Panc1 (cell line): ENCODE measurements around the gene CATSPERE. TPM values are rescaled to one million over a fixed set of nuclear protein-coding genes. Genes with fewer than 3 reads are reported as not detected.

Experiments
- ATAC-seq: fragments of 200-7000 bp; cut with Tn5 transposase; 2 replicates; pipeline ENCODE4 v1.9.1; 2020; ENCODE audit warnings: mild to moderate bottlenecking, moderate library complexity
- BruUV-seq: library from RNA; stranded (reverse); fragments of 400-500 nt; replicated peaks from 2 replicates; lab custom pipeline; 2021; lab: Mats Ljungman, UMichigan
- CTCF ChIA-PET: fragments of 300-600 bp; sonication (Branson Sonifier 250); formaldehyde crosslinking; loops from one replicate; lab custom pipeline; 2022; ENCODE audit warnings: antibody characterized with exemption; lab: Charles Lee
- POLR2A ChIA-PET: fragments of 300-600 bp; sonication (Branson Sonifier 250); formaldehyde crosslinking; loops from one replicate; lab custom pipeline; 2022; ENCODE audit warnings: antibody characterized with exemption; lab: Charles Lee
- DNase-seq: peaks from one replicate; pipeline ENCODE4 v3.0.0-alpha.2; 2010; ENCODE audit warnings: low read depth, low spot score
- H3K27ac ChIP-seq: 2 replicates; pipeline ENCODE4 v1.5.1; 2011; ENCODE audit warnings: mild to moderate bottlenecking, low read length, inconsistent platforms
- H3K27me3 ChIP-seq: fragments of 200-500 bp; sonication (Bioruptor generic); 2 replicates; pipeline ENCODE4 v1.6.0; 2014; ENCODE audit warnings: low read length, inconsistent platforms; ENCODE audit not compliant: control insufficient read depth, insufficient read depth
- H3K36me3 ChIP-seq: fragments of 200-500 bp; sonication (Bioruptor generic); 2 replicates; pipeline ENCODE4 v1.5.1; 2014; ENCODE audit warnings: inconsistent platforms, mild to moderate bottlenecking, low read length, moderate library complexity; ENCODE audit not compliant: control insufficient read depth, insufficient read depth
- H3K4me1 ChIP-seq: 2 replicates; pipeline ENCODE4 v1.5.1; 2011; ENCODE audit warnings: inconsistent platforms, mild to moderate bottlenecking, low read length, moderate library complexity; ENCODE audit not compliant: control insufficient read depth, insufficient read depth
- H3K4me3 ChIP-seq, 2 experiments: 2 replicates each; pipeline ENCODE4 v1.5.1; 2011 to 2012; ENCODE audit warnings: low read depth in 2 of 2, low read length in 2 of 2, mild to moderate bottlenecking in 2 of 2, inconsistent platforms in 1 of 2, moderate library complexity in 1 of 2
- H3K9me3 ChIP-seq: fragments of 200-500 bp; sonication (Bioruptor generic); 2 replicates; pipeline ENCODE4 v1.5.1; 2014; ENCODE audit warnings: low read depth, mild to moderate bottlenecking, inconsistent platforms, low read length, moderate library complexity; ENCODE audit not compliant: control insufficient read depth, insufficient read depth
- CTCF ChIP-seq: fragments of 450-650 bp; IDR thresholded peaks from 2 replicates; pipeline ENCODE4 v1.5.1; 2017; ENCODE audit warnings: mild to moderate bottlenecking
- POLR2AphosphoS5 ChIP-seq: IDR thresholded peaks from 2 replicates; pipeline ENCODE4 v1.6.1; 2012; ENCODE audit warnings: mild to moderate bottlenecking, low read depth, low read length, moderate library complexity
- SIN3A ChIP-seq: IDR thresholded peaks from 2 replicates; pipeline ENCODE4 v1.6.1; 2012; ENCODE audit warnings: low read depth, mild to moderate bottlenecking, low read length, moderate library complexity, borderline replicate concordance; ENCODE audit not compliant: insufficient read depth
- TCF7L2 ChIP-seq: IDR thresholded peaks from 2 replicates; pipeline ENCODE4 v1.6.1; 2011; ENCODE audit warnings: mild to moderate bottlenecking, low read depth, low read length, inconsistent platforms
- in situ Hi-C: cut with HindIII; loops from 2 replicates; pipeline ENCODE4 v1.10.0; 2016; ENCODE audit warnings: low sequenced_read_pairs, low pct_unique_long_range_greater_than_20kb
- intact Hi-C: fragments of 100-400 bp; cut with micrococcal nuclease; formaldehyde crosslinking; loops from one replicate; pipeline ENCODE4 v1.10.0; 2022; ENCODE audit not compliant: unreplicated experiment
- total RNA-seq: library from RNA; stranded (reverse); gene quantifications from one replicate; pipeline ENCODE4 v1.2.1, GENCODE V29; 2021; ENCODE audit not compliant: unreplicated experiment
- TF ChIP-seq, protein P1 (sequence below), 2 experiments: IDR thresholded peaks; 2 replicates each; pipeline ENCODE4 v1.6.1; 2011 to 2012; ENCODE audit warnings: low read depth in 2 of 2, control low read depth in 1 of 2, low read length in 1 of 2, mild to moderate bottlenecking in 1 of 2, moderate library complexity in 1 of 2; ENCODE audit not compliant: insufficient read depth in 1 of 2

CATSPERE gene
- total RNA-seq, 1 experiment from 2014 or later, result 0.31 TPM

DNA sequence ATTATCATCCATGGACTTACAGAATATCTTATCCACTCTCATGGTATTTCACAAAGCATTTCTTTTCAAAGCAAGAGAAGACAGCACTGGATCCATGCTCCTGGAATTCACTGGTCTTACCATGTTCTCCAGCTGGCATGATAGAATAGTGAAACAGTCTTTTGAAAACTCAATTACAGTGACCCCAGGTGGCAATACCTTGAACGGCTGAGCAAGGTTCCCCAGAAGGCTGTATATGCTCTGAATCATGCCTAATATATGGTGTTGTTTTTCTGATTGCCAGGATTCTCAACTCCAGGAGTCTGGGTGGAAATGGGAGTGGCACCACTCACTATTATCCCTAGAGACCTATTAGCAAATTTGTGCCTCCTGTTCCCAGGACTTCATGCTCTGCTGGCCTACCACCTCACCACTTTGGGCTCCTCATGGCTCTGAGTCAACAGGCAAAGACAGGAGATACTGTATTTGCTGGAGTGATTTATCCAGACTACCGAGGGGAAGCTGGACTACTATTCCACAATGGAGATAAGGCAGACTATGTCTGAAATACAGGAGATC lies 87.6 kb downstream of the CATSPERE start:
- in situ Hi-C loops, result no loop called here
- CTCF ChIA-PET, result no interaction called here
- intact Hi-C loops, result no loop called here
- TF ChIP-seq CTCF, result peak; percentile 3; the same call in 1 of the 2 replicates
- no peak for TF ChIP-seq POLR2AphosphoS5
- POLR2A ChIA-PET, result no interaction called here
- H3K27me3 ChIP-seq, result no peaks in the 10 kb centered on the region
- H3K36me3 ChIP-seq, result no peaks in the 10 kb centered on the region
- no peak overlapping the region for H3K27ac ChIP-seq
- ATAC-seq (no peak), DNase-seq (no peak)
- no peaks in the 10 kb centered on the region for H3K9me3 ChIP-seq
- no peak overlapping the region for H3K4me3 ChIP-seq
- no peaks in the 10 kb centered on the region for H3K4me1 ChIP-seq
- no TSS peak for BruUV-seq

GRCh38 chr1:244552336-244552735 lies 91.3 kb downstream of the CATSPERE start:
- intact Hi-C loops, result no loop called here
- Histone ChIP-seq H3K4me1 (no peaks in the 10 kb centered on the region), H3K27me3 (no peaks in the 10 kb centered on the region), H3K9me3 (peaks cover 9% of the 10 kb centered on the region; the same call in 1 of the 2 replicates), H3K4me3 (no peak overlapping the region), H3K36me3 (no peaks in the 10 kb centered on the region), H3K27ac (no peak overlapping the region)
- POLR2A ChIA-PET, result interaction anchor here (0.6 kb wide), 1 partner anchor 345 kb away, joined by 6 read pairs; no protein-coding TSS in a partner anchor
- in situ Hi-C loops, result no loop called here
- no peak for ATAC-seq
- TF ChIP-seq, protein P1, sequence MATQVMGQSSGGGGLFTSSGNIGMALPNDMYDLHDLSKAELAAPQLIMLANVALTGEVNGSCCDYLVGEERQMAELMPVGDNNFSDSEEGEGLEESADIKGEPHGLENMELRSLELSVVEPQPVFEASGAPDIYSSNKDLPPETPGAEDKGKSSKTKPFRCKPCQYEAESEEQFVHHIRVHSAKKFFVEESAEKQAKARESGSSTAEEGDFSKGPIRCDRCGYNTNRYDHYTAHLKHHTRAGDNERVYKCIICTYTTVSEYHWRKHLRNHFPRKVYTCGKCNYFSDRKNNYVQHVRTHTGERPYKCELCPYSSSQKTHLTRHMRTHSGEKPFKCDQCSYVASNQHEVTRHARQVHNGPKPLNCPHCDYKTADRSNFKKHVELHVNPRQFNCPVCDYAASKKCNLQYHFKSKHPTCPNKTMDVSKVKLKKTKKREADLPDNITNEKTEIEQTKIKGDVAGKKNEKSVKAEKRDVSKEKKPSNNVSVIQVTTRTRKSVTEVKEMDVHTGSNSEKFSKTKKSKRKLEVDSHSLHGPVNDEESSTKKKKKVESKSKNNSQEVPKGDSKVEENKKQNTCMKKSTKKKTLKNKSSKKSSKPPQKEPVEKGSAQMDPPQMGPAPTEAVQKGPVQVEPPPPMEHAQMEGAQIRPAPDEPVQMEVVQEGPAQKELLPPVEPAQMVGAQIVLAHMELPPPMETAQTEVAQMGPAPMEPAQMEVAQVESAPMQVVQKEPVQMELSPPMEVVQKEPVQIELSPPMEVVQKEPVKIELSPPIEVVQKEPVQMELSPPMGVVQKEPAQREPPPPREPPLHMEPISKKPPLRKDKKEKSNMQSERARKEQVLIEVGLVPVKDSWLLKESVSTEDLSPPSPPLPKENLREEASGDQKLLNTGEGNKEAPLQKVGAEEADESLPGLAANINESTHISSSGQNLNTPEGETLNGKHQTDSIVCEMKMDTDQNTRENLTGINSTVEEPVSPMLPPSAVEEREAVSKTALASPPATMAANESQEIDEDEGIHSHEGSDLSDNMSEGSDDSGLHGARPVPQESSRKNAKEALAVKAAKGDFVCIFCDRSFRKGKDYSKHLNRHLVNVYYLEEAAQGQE (IDR thresholded peaks at IDR 0.05; ENCODE audit: insufficient read depth in 1 of 2, low read depth in 2 of 2, low read length in 1 of 2), result no peak
- TF ChIP-seq POLR2AphosphoS5 (no peak), SIN3A (no peak), CTCF (no peak), TCF7L2 (no peak)
- CTCF ChIA-PET, result no interaction called here
- no TSS peak for BruUV-seq
- DNase-seq, result peak; percentile 2
